Measurements from ENCODE around the gene RFTN1. TPM values are rescaled to one million over a fixed set of nuclear protein-coding genes. Genes with fewer than 3 reads are reported as not detected.

The RFTN1 gene
- total and polyA plus RNA-seq, 2 of the 8 experiments (the other 6 are each of a cell fraction or from before 2014, with no cell fraction given) = 4.6 to 6.7 TPM

- TF ChIP-seq HDAC2 (IDR thresholded peaks at IDR 0.05; ENCODE audit: borderline replicate concordance in 1 of 2, low read depth in 2 of 2, low read length in 2 of 2) (no peak), TAF1 (IDR thresholded peaks at IDR 0.05; ENCODE audit: low read depth, low read length) (no peak)
These were observed 140.9 kb downstream of the RFTN1 start (continued) for GRCh38 chr3:16372362-16373292.

Data from H1 (cell line).